Measurements from ENCODE around the gene PCDH9.
"Not testable (repeated sequence)": the region's sequence is repeated elsewhere in the genome, so short reads cannot be mapped to it uniquely, and the experiment has no call there.

PCDH9 gene

GRCh38 chr13:67123165-67123564 lies 107.0 kb downstream of the PCDH9 start:
- no peak for DNase-seq (ENCODE audit: low read depth)

GRCh38 chr13:67122251-67122650 lies 107.9 kb downstream of the PCDH9 start:
- DNase-seq (ENCODE audit: low read depth), result no peak

- DNase-seq (ENCODE audit: low read depth), result no peak
Measured at GRCh38 chr13:67120872-67121531, 109.1 kb downstream of the PCDH9 start.

GRCh38 chr13:67119481-67119894 lies 110.6 kb downstream of the PCDH9 start:
- no peak for DNase-seq (ENCODE audit: low read depth)

DNA sequence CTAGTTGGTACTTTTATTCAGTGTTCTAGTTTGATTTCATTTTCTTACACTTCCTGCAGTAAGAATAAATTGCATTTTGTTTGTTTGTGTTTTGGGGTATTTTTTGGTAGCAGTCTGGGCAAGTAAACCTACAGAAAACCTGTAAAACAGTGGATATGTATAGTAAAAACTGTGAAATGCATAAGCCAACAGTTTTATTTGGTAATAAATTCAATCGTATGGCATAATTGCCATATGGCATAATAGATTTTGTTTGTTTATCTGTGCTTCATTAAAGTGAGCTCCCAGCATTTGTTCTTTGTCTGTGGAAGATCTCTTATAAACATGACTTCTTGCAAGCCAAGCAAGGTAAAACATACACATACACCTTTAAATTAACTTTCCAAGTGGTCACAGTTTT lies 111.9 kb downstream of the PCDH9 start:
- DNase-seq (ENCODE audit: low read depth), result no peak

GRCh38 chr13:67117010-67117550 lies 113.1 kb downstream of the PCDH9 start:
- DNase-seq (ENCODE audit: low read depth), result no peak

DNA sequence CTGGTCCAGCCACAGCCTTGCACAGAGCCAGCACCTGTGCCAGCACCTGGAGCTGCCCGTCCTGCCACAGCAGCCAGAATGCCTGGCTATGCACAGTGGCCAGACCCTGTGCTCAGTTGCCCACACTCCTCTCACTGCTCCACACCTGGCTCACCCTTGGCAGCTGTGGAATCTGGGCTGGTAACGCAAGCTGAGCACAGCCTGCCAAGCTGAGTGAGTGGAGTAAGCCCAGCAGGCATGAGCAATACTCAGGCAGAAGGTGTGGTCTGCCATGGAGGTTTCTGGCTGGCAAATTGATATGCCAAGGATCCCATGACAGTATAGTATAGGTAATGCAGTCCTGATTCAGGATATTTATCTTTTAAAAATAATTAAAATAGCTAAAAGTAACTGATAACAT lies 122.2 kb downstream of the PCDH9 start:
- DNase-seq (ENCODE audit: low read depth), result no peak

DNA sequence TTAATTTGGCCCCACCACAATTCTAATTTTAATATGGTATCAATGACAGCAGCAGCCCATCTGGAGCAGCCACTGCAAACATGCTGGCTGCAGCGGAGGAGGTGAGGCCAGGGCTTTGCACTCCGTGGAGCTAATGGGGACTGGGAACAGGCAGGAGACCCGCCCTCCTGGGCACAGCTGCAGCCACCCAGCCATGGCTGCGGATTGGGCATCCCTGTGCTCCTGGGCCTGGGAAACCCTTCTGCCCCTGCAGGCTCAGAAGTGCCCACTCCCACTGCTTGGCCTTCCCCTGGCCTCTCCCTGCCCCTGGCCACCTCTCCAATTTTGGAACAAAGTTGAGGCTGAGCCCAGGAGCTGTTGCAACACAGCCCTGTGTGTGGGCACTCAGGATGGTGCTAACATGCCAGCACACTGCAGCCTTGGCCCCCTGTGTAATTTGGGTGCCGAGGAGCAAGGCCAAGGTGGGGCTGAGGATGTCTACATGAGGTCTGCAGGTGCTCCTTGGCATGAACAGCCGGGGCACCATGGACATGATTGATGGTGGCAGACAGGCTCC lies 123.6 kb downstream of the PCDH9 start:
- no peak for DNase-seq (ENCODE audit: low read depth)

GRCh38 chr13:67101730-67102467 lies 128.2 kb downstream of the PCDH9 start:
- no peak for DNase-seq (ENCODE audit: low read depth)

DNA sequence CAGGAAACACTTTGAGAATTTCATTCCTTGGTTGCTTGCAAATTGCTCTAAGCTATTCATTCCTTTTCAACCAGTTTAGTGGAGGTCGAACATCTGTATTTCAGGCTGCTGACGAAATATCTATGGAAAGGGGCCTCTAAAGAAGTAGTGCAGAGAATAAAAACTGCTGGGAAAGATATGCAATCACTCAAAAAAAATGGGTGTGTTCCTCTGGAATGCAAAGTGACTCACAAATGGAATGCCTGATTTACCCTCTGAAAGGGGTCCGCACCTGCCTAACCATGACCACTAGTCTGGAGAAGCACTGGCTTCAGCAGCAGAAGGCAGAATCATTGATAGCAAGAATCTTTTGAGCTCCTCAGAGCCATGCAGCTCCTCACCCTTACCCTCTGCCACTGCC lies 129.4 kb downstream of the PCDH9 start:
- DNase-seq (ENCODE audit: low read depth), result no peak

DNA sequence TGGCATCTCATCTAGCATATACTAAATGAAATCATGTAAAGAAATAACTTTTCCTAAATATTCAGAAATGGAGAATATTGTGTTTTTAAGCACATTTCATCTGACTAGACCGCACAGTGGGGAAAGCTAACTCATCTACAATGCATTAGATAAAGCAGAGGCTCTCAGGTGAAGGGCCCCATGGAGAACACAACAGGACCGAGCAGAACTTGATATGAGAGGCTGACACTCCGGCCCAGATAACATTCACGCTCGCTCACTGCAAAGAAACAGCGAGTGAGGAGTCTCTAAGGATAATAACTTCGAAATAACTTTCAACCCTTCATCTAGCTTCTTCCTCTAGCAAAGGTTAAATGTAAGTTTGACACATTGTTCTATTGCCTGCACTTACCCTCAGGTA lies 130.6 kb downstream of the PCDH9 start:
- DNase-seq (ENCODE audit: low read depth), result no peak

- no peak for DNase-seq (ENCODE audit: low read depth)
Measured at GRCh38 chr13:67097892-67098452, 132.2 kb downstream of the PCDH9 start.

DNA sequence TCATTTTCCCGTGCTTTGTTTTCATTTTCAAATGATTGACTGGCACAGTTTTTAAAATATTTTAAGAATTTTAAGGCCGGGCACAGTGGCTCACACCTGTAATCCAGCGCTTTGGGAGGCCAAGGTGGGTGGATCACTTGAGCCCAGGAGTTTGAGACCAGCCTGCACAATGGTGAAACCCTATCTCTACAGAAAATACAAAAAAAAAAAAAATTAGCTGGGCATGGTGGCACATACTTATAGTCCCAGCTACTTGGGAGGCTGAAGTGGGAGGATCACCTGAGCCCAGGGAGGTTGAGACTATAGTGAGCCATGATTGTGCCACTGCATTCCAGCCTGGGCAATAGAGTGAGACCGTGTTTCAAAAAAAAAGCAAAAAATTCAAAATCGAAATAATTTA lies 133.2 kb downstream of the PCDH9 start:
- not testable (repeated sequence) for DNase-seq (ENCODE audit: low read depth)

GRCh38 chr13:67096418-67096817 lies 133.7 kb downstream of the PCDH9 start:
- no peak for DNase-seq (ENCODE audit: low read depth)

GRCh38 chr13:67095621-67096020 lies 134.5 kb downstream of the PCDH9 start:
- DNase-seq (ENCODE audit: low read depth), result no peak

DNA sequence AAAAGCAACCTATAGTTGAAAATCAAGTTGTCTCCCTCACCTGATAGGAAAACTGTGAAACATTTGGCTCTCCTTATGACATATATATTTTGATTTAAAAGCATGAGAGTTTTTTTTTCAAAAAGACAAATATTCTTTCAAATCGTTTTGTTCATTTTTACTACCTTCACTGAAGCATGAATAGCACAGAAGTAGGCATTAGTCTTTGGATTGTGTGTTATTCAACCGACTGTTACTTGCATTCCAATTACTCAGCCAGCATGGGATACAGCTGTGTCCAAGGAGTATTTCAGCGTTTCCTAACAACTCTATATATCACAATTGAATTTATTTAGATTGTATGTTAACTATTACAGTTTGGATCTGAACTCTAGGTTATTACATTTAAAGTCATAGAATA lies 135.2 kb downstream of the PCDH9 start:
- DNase-seq (ENCODE audit: low read depth), result no peak

- no peak for DNase-seq (ENCODE audit: low read depth)
Measured at GRCh38 chr13:67094078-67094477, 136.1 kb downstream of the PCDH9 start.

GRCh38 chr13:67091603-67092002 lies 138.5 kb downstream of the PCDH9 start:
- DNase-seq (ENCODE audit: low read depth), result no peak

- DNase-seq (ENCODE audit: low read depth), result no peak
Measured at GRCh38 chr13:67090856-67091255, 139.3 kb downstream of the PCDH9 start.

DNA sequence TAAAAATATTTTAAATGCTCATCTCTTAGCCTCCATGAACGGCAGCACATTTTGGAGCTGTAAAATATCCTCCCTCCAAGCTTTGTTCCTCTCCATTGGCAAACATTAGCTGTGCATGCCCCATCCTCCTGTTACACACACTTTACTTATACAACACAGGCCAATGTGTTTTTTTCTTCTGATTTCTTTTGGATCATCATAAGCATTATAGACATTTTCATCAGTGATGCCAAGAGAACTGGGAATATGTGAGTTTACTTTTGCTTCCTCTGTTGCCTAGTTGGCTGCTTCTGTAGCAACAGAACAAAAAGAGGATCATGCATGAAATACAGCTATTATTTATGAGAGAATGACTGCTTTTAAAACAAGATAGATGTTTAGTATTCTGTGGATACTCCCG lies 142.6 kb downstream of the PCDH9 start:
- DNase-seq (ENCODE audit: low read depth), result no peak

DNA sequence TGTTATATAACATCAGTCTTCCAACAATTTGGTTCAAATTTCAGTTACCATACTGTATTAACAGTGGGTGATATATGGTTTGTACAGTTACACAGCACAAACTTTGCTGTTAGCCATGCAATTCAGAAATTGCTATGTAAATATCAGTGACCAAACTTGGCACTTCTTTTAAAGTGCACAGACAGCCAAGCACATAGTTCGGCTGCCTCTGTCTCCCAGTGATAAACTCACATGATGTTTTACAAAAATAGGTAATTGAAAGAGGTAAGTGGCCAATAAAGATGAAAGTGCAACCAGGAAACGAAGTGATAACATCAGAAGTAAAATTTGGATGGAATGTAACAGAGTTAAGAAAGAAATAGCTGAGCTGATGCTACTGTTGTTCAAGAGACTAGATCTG lies 143.9 kb downstream of the PCDH9 start:
- DNase-seq (ENCODE audit: low read depth), result no peak

DNA sequence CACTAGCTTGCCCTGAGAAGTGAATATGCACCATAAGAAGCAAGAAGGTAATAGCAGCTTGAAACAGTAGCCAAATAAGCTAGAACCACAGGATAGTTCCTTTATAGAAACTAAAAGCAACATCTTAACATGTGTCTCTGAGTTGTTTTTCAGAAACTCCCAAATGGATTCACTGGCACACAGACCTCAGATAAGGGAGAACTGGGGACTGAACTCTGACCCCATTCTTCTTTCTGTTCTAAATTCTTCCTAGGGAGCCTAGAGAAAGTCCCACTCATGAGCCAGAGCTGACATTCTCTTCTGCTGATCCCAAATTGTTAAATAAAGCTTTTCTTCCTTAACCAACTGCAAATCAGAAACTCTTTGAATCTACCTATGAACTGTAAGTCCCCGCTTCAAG lies 146.1 kb downstream of the PCDH9 start:
- no peak for DNase-seq (ENCODE audit: low read depth)

GRCh38 chr13:67083519-67083918 lies 146.6 kb downstream of the PCDH9 start:
- DNase-seq (ENCODE audit: low read depth), result no peak

Data from stimulated activated CD8-positive, alpha-beta memory T cell treated with anti-CD3 and anti-CD28 coated beads, Interleukin-15, amount 100 ng/mL, for 24 hours (primary cell).